NB4 (cell line): ENCODE results near the gene GRID1.

Source experiments
- DNase-seq: peaks from one replicate; pipeline ENCODE4 v3.0.0; 2010; ENCODE audit warnings: low read depth
- H3K4me3 ChIP-seq: one replicate; pipeline ENCODE4 v1.5.1; 2011; ENCODE audit warnings: mild to moderate bottlenecking, low read depth, low read length, moderate library complexity
- CTCF ChIP-seq: IDR thresholded peaks from one replicate; pipeline ENCODE4 v1.5.1; 2012; ENCODE audit warnings: low read depth, low read length
- MAX ChIP-seq: IDR thresholded peaks from 2 replicates; pipeline ENCODE4 v1.6.1; 2011; ENCODE audit warnings: low read depth, low read length
- MYC ChIP-seq: IDR thresholded peaks from 2 replicates; pipeline ENCODE4 v1.6.1; 2011; ENCODE audit warnings: low read depth, low read length
- POLR2A ChIP-seq: IDR thresholded peaks from 2 replicates; pipeline ENCODE4 v1.6.1; 2011; ENCODE audit warnings: mild to moderate bottlenecking; ENCODE audit not compliant: insufficient read length; ENCODE audit errors: extremely low read depth

GRID1 gene

GRCh38 chr10:85602306-85602705 lies 764.3 kb downstream of the GRID1 start:
- no peak overlapping the region for H3K4me3 ChIP-seq
- TF ChIP-seq MYC: no peak
- no peak for TF ChIP-seq MAX
- TF ChIP-seq CTCF: no peak
- TF ChIP-seq POLR2A: no peak
- no peak for DNase-seq

- DNase-seq: no peak
- no peak for TF ChIP-seq MYC
- no peak overlapping the region for H3K4me3 ChIP-seq
Measured at GRCh38 chr10:85601526-85601925, 765.1 kb downstream of the GRID1 start.

- TF ChIP-seq MYC: no peak
- no peak for TF ChIP-seq MAX
- TF ChIP-seq POLR2A: no peak
- no peak for TF ChIP-seq CTCF
- no peak for DNase-seq
- no peak overlapping the region for H3K4me3 ChIP-seq
Measured at GRCh38 chr10:85600744-85601081, 765.9 kb downstream of the GRID1 start.

GRCh38 chr10:85600026-85600743 lies 766.4 kb downstream of the GRID1 start:
- TF ChIP-seq MAX (no peak), MYC (no peak), CTCF (no peak), POLR2A (no peak)

GRCh38 chr10:85599081-85599480 lies 767.5 kb downstream of the GRID1 start:
- H3K4me3 ChIP-seq: no peak overlapping the region
- no peak for DNase-seq
- TF ChIP-seq POLR2A (no peak), MAX (no peak), CTCF (no peak)

More at GRCh38 chr10:85600026-85600743, 766.4 kb downstream of the GRID1 start:
- no peak for DNase-seq
- no peak overlapping the region for H3K4me3 ChIP-seq

GRCh38 chr10:85598646-85599045 lies 767.9 kb downstream of the GRID1 start:
- TF ChIP-seq MYC (no peak), POLR2A (no peak), CTCF (no peak), MAX (no peak)
- H3K4me3 ChIP-seq: no peak overlapping the region
- DNase-seq: no peak
